ENCODE measurements around the gene PAH. TPM values are rescaled to one million over a fixed set of nuclear protein-coding genes. Genes with fewer than 3 reads are reported as not detected.

The PAH gene
- total RNA-seq, 4 donors from 2014 or later: 0.58 to 1.2 (median 0.63) TPM; not detected in 1

GRCh38 chr12:102816816-102817434, 100.1 kb downstream of the PAH start:
- Histone ChIP-seq H3K4me3 (replicated peaks in 1 of 3) (no peak overlapping the region), H3K27ac (no peak overlapping the region), H3K27me3 (no peaks in the 10 kb centered on the region), H3K9me3 (no peaks in the 10 kb centered on the region), H3K4me1 (no peaks in the 10 kb centered on the region), H3K36me3 (no peaks in the 10 kb centered on the region)
- WGBS, 2 donors: 11 to 14% methylated on average over 5 of the region's 5 CpGs
- TF ChIP-seq POLR2A (IDR thresholded peaks at IDR 0.05) (no peak), CTCF (IDR thresholded peaks at IDR 0.05) (peak in 4 of 6 experiments; percentile 39 to 71 (median 53))
- intact Hi-C loops (cut with DNase I): no loop called here
- DNase-seq: no peak

DNA sequence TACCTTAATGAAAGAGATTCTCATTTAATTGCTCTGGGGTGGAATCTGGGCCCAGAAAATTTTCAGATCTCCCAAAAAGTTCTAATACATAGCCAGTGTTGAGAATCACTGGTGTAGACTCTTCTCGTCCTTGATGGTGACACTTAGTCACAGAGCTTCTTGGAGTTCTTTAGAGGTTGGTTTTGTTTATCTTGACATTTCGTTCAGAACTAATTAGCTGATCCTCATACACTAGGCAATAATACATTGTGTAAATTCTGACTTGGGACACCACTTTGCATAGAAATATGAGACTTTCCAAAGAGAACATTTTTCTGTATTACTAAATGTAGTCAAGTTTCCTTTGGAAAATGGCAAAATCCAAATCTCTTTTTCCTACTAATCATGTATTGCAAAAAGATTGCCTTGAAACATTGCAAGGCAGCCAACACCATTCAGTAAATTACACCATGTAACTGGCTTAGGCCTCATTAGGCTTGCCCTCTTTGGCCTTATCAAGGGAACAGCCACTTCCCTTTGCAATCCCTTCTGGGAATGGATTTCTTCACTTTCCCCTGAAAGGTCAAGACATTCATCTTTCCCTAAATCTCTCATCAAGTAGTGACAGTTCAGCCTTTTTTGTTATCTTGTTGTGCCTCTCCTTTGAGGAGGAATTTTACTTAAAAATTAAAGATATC, 102.2 kb downstream of the PAH start:
- peak overlapping the region in 2 of 3 donors; percentile 18 to 31 for H3K27ac ChIP-seq
- no peak for DNase-seq

DNA sequence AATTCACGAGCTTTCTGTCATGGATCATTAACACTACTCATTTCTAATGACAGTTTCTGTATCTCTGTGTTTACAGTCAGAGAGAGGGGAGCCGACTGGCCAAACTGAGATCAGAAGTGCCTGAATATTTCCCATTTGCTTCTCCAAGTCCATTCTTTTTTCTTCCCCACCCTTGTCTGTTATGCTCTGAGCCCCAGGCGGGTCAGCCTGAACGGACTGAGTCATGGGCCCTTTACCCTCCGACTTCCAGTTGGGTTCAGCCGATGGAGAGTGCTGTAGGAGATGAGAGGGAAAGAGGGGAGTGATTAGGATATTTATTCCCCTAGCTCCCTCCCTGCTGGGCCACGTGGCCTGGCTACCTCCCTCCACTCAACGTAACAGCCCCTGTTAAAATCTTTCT, 104.7 kb downstream of the PAH start:
- TF ChIP-seq POLR2A (IDR thresholded peaks at IDR 0.05) (no peak), CTCF (IDR thresholded peaks at IDR 0.05) (no peak)
- H3K27me3 ChIP-seq: no peaks in the 10 kb centered on the region
- H3K9me3 ChIP-seq: no peaks in the 10 kb centered on the region
- 21 to 38% methylated on average over 8 of the region's 8 CpGs for WGBS, 2 donors
- H3K4me3 ChIP-seq (replicated peaks in 1 of 3): no peak overlapping the region
- H3K36me3 ChIP-seq: no peaks in the 10 kb centered on the region
- intact Hi-C loops (cut with DNase I): no loop called here
- no peak overlapping the region for H3K27ac ChIP-seq
- DNase-seq: no peak
- H3K4me1 ChIP-seq: no peaks in the 10 kb centered on the region

More for the DNA sequence above, 102.2 kb downstream of the PAH start:
- Histone ChIP-seq H3K4me1 (no peaks in the 10 kb centered on the region), H3K9me3 (no peaks in the 10 kb centered on the region), H3K4me3 (replicated peaks in 1 of 3) (no peak overlapping the region), H3K36me3 (no peaks in the 10 kb centered on the region), H3K27me3 (no peaks in the 10 kb centered on the region)
- TF ChIP-seq POLR2A (IDR thresholded peaks at IDR 0.05) (no peak), CTCF (IDR thresholded peaks at IDR 0.05) (no peak)
- intact Hi-C loops (cut with DNase I): no loop called here
- WGBS, 2 donors: 60 to 64% methylated on average over 2 of the region's 2 CpGs

DNA sequence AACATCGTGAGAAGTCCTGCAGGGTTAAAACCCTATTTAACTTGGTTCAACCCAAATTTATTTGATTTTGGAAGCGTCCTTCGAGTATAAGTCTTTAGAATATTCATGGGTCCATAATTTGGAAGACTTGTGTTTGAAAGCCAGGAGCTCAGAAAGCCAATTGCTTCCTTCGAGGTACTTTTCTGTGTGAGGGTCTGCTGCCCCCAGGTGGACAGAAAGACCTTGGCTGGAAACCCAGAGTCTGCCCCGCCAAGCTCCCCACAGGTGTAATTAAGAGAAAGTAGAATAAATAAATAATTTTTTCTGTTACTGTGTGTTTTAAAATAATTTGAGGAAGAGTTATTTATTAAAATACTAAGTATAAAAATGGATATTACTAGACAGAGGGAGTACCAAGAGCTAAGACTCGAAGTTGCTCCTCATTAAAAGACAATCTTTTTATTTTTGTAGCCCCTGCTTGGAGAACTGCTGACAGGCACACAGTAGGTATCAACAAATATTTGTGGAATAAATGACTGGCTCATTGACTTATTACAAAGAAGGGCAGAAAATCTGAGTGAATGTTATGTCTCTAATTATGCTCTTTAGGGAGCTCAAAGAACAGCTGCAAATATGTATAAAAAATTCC, 105.8 kb downstream of the PAH start:
- intact Hi-C loops (cut with DNase I): no loop called here
- Histone ChIP-seq H3K9me3 (no peaks in the 10 kb centered on the region), H3K4me3 (replicated peaks in 1 of 3) (no peak overlapping the region), H3K36me3 (no peaks in the 10 kb centered on the region), H3K27me3 (no peaks in the 10 kb centered on the region), H3K27ac (no peak overlapping the region), H3K4me1 (no peaks in the 10 kb centered on the region)
- peak; percentile 12 to 13 for DNase-seq
- 28 to 35% methylated on average over 6 of the region's 6 CpGs for WGBS, 2 donors
- TF ChIP-seq POLR2A (IDR thresholded peaks at IDR 0.05): no peak
- TF ChIP-seq CTCF (IDR thresholded peaks at IDR 0.05): peak in 2 of 6 experiments; percentile 18 to 45

DNA sequence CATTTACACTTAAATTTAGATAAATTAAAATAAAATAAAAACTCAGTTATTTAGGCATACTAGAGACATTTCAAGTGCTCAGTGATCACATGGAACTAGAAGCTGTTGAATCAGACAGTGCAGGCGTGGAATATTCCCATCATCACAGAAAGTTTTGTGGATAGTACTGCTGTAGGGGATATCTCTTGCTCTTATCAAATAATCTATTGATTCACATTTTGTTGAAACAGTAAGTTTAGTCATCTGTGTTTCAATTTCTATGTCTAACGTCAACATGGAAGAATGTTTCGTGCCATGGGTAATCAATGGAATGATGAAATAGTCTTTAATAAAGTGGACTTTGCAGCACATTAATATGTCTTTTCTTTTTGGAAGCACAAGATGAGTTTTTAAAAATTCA, 108.6 kb downstream of the PAH start:
- Histone ChIP-seq H3K4me1 (no peaks in the 10 kb centered on the region), H3K9me3 (no peaks in the 10 kb centered on the region), H3K27ac (no peak overlapping the region), H3K27me3 (no peaks in the 10 kb centered on the region), H3K36me3 (no peaks in the 10 kb centered on the region), H3K4me3 (replicated peaks in 1 of 3) (no peak overlapping the region)
- intact Hi-C loops (cut with DNase I): no loop called here
- no peak for TF ChIP-seq POLR2A (IDR thresholded peaks at IDR 0.05)
- no peak for TF ChIP-seq CTCF (IDR thresholded peaks at IDR 0.05)
- WGBS, 2 donors: 88 to 97% methylated on average over 3 of the region's 3 CpGs
- DNase-seq: no peak

All from thyroid gland (tissue), 4 donors.